ENCODE results near the gene SRGAP2B.
"Not testable (repeated sequence)": the region's sequence is repeated elsewhere in the genome, so short reads cannot be mapped to it uniquely, and the experiment has no call there.

The SRGAP2B gene

DNA sequence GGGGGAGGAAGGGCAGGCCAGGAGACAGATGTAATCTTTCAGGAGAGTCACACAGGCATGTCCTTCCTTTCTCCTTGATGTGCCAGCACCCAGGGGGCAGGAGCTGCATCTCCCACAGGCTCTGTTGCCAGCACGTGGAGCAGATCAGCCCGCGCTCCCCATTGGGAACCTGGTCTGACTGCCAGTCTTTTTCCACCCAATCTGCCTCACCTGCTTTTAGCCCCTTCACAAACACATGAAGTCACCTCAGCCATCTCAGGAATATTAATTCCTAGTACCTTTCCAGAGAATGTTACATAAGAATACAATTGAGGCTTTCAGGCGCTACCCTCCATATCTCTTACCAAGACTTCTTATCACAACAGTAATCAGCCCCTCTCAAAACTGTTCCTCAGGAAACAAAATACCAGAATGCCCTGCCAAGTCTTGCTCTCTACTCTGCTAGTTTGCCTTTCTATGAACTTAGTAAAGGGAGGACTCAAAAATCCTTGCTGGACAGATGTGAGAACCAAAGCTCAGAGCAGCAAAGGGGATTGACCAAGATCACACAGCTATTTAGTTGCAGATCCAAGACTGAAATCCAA lies 94.3 kb downstream of the SRGAP2B start:
- H3K36me3 ChIP-seq (ENCODE audit: control insufficient read depth, low read length); H3F3A ChIP-seq (ENCODE audit: control insufficient read depth, insufficient read depth); H3K27me3 ChIP-seq (ENCODE audit: control insufficient read depth, low read length); H3K9me2 ChIP-seq (replicated peaks; ENCODE audit: control insufficient read depth, low read length); H3K4me1 ChIP-seq (ENCODE audit: control insufficient read depth, low read length); H3K4me3 ChIP-seq (ENCODE audit: low read length); H3K27ac ChIP-seq (ENCODE audit: low read depth, low read length); H3K79me2 ChIP-seq (ENCODE audit: control insufficient read depth, low read length); H4K20me1 ChIP-seq (ENCODE audit: control insufficient read depth, insufficient read depth, low read depth, low read length); H3K9me3 ChIP-seq (ENCODE audit: control insufficient read depth, insufficient read depth, low read length); H3K4me2 ChIP-seq (ENCODE audit: low read length): not testable (repeated sequence)

- not testable (repeated sequence) for H3K4me1 ChIP-seq (ENCODE audit: control insufficient read depth, low read length); H3F3A ChIP-seq (ENCODE audit: control insufficient read depth, insufficient read depth); H3K27ac ChIP-seq (ENCODE audit: low read depth, low read length); H3K9me2 ChIP-seq (replicated peaks; ENCODE audit: control insufficient read depth, low read length); H3K36me3 ChIP-seq (ENCODE audit: control insufficient read depth, low read length); H3K27me3 ChIP-seq (ENCODE audit: control insufficient read depth, low read length); H3K79me2 ChIP-seq (ENCODE audit: control insufficient read depth, low read length); H3K9me3 ChIP-seq (ENCODE audit: control insufficient read depth, insufficient read depth, low read length); H3K4me2 ChIP-seq (ENCODE audit: low read length); H4K20me1 ChIP-seq (ENCODE audit: control insufficient read depth, insufficient read depth, low read depth, low read length); H3K4me3 ChIP-seq (ENCODE audit: low read length)
Observed at GRCh38 chr1:145000074-145000742, 94.9 kb downstream of the SRGAP2B start.

DNA sequence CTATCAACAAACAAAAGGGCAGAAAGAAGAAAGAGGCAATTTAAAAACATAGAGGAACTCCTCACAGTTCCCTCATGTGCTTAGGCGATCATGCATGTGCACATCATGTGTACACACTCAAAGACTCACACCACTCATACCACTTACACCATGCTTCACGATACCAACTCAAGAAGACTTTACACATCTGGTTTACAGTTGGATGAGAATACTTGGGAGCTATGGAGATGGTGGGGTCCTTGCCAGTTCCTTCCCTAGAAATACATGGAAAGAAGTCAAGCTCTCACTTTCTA lies 96.2 kb downstream of the SRGAP2B start:
- not testable (repeated sequence) for H3K36me3 ChIP-seq (ENCODE audit: control insufficient read depth, low read length); H3K9me3 ChIP-seq (ENCODE audit: control insufficient read depth, insufficient read depth, low read length); H3K27me3 ChIP-seq (ENCODE audit: control insufficient read depth, low read length); H3K79me2 ChIP-seq (ENCODE audit: control insufficient read depth, low read length); H3F3A ChIP-seq (ENCODE audit: control insufficient read depth, insufficient read depth); H3K4me2 ChIP-seq (ENCODE audit: low read length); H3K27ac ChIP-seq (ENCODE audit: low read depth, low read length); H3K4me3 ChIP-seq (ENCODE audit: low read length); H3K4me1 ChIP-seq (ENCODE audit: control insufficient read depth, low read length); H4K20me1 ChIP-seq (ENCODE audit: control insufficient read depth, insufficient read depth, low read depth, low read length); H3K9me2 ChIP-seq (replicated peaks; ENCODE audit: control insufficient read depth, low read length)

DNA sequence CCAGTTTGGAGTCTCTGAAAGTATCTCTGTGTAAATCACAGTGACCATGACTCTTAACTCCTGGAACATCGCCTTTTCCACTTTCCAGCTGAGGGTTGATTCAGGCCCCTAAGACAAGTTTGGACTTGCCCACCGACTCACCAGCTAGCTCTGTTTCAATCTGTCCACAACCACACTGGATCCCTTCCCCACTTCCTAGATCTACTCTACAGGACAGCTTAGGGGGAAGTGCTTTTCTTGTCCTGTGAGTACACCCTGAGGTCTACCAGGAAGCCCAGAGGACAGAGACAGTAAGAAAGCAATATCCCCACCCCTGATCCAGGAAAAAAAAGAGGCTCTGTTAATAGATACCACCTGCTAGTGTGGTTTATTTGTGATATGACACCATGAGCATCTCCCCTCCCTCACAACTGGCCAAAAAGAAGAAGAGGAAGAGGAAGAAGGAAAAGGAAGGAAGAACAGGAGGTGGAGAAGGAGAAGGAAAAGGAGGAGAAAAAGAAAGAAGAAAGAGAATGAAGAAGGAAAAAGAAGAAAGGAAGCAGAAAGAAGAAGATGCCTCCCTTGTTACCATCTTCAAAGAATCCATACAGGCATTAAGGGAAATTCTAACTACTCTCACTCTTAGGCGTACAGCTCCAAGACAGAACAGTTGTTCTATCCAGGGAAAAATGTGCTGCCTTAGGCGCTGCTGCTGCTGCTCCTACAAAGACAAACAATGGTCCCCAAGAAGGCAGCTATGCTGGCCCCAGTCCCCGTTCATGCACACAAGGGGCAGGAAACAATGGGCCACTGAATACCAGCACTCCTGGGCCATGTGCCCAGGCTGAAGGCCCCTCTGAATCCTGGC lies 96.8 kb downstream of the SRGAP2B start:
- not testable (repeated sequence) for H3K27me3 ChIP-seq (ENCODE audit: control insufficient read depth, low read length); H3K4me1 ChIP-seq (ENCODE audit: control insufficient read depth, low read length); H4K20me1 ChIP-seq (ENCODE audit: control insufficient read depth, insufficient read depth, low read depth, low read length); H3F3A ChIP-seq (ENCODE audit: control insufficient read depth, insufficient read depth); H3K9me3 ChIP-seq (ENCODE audit: control insufficient read depth, insufficient read depth, low read length); H3K4me3 ChIP-seq (ENCODE audit: low read length); H3K9me2 ChIP-seq (replicated peaks; ENCODE audit: control insufficient read depth, low read length); H3K4me2 ChIP-seq (ENCODE audit: low read length); H3K79me2 ChIP-seq (ENCODE audit: control insufficient read depth, low read length); H3K27ac ChIP-seq (ENCODE audit: low read depth, low read length); H3K36me3 ChIP-seq (ENCODE audit: control insufficient read depth, low read length)

GRCh38 chr1:144995833-144996410 lies 99.2 kb downstream of the SRGAP2B start:
- not testable (repeated sequence) for H3F3A ChIP-seq (ENCODE audit: control insufficient read depth, insufficient read depth); H3K4me3 ChIP-seq (ENCODE audit: low read length); H4K20me1 ChIP-seq (ENCODE audit: control insufficient read depth, insufficient read depth, low read depth, low read length); H3K9me2 ChIP-seq (replicated peaks; ENCODE audit: control insufficient read depth, low read length); H3K79me2 ChIP-seq (ENCODE audit: control insufficient read depth, low read length); H3K27me3 ChIP-seq (ENCODE audit: control insufficient read depth, low read length); H3K27ac ChIP-seq (ENCODE audit: low read depth, low read length); H3K4me1 ChIP-seq (ENCODE audit: control insufficient read depth, low read length); H3K4me2 ChIP-seq (ENCODE audit: low read length); H3K9me3 ChIP-seq (ENCODE audit: control insufficient read depth, insufficient read depth, low read length); H3K36me3 ChIP-seq (ENCODE audit: control insufficient read depth, low read length)

GRCh38 chr1:144992915-144993314 lies 102.2 kb downstream of the SRGAP2B start:
- H3K79me2 ChIP-seq (ENCODE audit: control insufficient read depth, low read length); H3K9me3 ChIP-seq (ENCODE audit: control insufficient read depth, insufficient read depth, low read length); H3K4me3 ChIP-seq (ENCODE audit: low read length); H3K27ac ChIP-seq (ENCODE audit: low read depth, low read length); H3K36me3 ChIP-seq (ENCODE audit: control insufficient read depth, low read length); H3F3A ChIP-seq (ENCODE audit: control insufficient read depth, insufficient read depth); H3K4me2 ChIP-seq (ENCODE audit: low read length); H3K27me3 ChIP-seq (ENCODE audit: control insufficient read depth, low read length); H4K20me1 ChIP-seq (ENCODE audit: control insufficient read depth, insufficient read depth, low read depth, low read length); H3K4me1 ChIP-seq (ENCODE audit: control insufficient read depth, low read length); H3K9me2 ChIP-seq (replicated peaks; ENCODE audit: control insufficient read depth, low read length): not testable (repeated sequence)

DNA sequence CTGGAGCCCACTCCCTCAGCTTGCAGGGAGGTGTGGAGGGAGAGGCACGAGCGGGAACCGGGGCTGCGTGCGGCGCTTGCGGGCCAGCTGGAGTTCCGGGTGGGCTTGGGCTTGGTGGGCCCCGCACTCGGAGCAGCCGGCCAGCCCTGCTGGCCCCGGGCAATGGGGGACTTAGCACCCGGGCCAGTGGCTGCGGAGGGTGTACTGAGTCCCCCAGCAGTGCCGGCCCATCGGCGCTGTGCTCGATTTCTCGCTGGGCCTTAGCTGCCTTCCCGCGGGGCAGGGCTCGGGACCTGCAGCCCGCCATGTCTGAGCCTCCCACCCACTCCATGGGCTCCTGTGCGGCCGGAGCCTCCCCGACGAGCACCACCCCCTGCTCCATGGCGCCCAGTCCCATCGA lies 104.5 kb downstream of the SRGAP2B start:
- H3K27ac ChIP-seq (ENCODE audit: low read depth, low read length); H4K20me1 ChIP-seq (ENCODE audit: control insufficient read depth, insufficient read depth, low read depth, low read length); H3K4me3 ChIP-seq (ENCODE audit: low read length); H3F3A ChIP-seq (ENCODE audit: control insufficient read depth, insufficient read depth); H3K9me3 ChIP-seq (ENCODE audit: control insufficient read depth, insufficient read depth, low read length); H3K79me2 ChIP-seq (ENCODE audit: control insufficient read depth, low read length); H3K4me1 ChIP-seq (ENCODE audit: control insufficient read depth, low read length); H3K9me2 ChIP-seq (replicated peaks; ENCODE audit: control insufficient read depth, low read length); H3K27me3 ChIP-seq (ENCODE audit: control insufficient read depth, low read length); H3K4me2 ChIP-seq (ENCODE audit: low read length); H3K36me3 ChIP-seq (ENCODE audit: control insufficient read depth, low read length): not testable (repeated sequence)

- H3K79me2 ChIP-seq (ENCODE audit: control insufficient read depth, low read length); H3K27ac ChIP-seq (ENCODE audit: low read depth, low read length); H3K9me2 ChIP-seq (replicated peaks; ENCODE audit: control insufficient read depth, low read length); H3K27me3 ChIP-seq (ENCODE audit: control insufficient read depth, low read length); H4K20me1 ChIP-seq (ENCODE audit: control insufficient read depth, insufficient read depth, low read depth, low read length); H3F3A ChIP-seq (ENCODE audit: control insufficient read depth, insufficient read depth); H3K4me3 ChIP-seq (ENCODE audit: low read length); H3K4me1 ChIP-seq (ENCODE audit: control insufficient read depth, low read length); H3K4me2 ChIP-seq (ENCODE audit: low read length); H3K9me3 ChIP-seq (ENCODE audit: control insufficient read depth, insufficient read depth, low read length); H3K36me3 ChIP-seq (ENCODE audit: control insufficient read depth, low read length): not testable (repeated sequence)
Observed at GRCh38 chr1:144987131-144987530, 108.0 kb downstream of the SRGAP2B start.

Measured in DOHH2 (cell line).